Smooth muscle cell of the pulmonary artery (primary cell): ENCODE measurements around the gene PLK5. TPM values are rescaled to one million over a fixed set of nuclear protein-coding genes. Genes with fewer than 3 reads are reported as not detected.

Experiments used
- total RNA-seq: library from RNA; depleted of rRNA; stranded (reverse); fragments of >200 nt; gene quantifications from 2 replicates; pipeline ENCODE4 v1.2.3, GENCODE V29; 2014

PLK5 gene, protein sequence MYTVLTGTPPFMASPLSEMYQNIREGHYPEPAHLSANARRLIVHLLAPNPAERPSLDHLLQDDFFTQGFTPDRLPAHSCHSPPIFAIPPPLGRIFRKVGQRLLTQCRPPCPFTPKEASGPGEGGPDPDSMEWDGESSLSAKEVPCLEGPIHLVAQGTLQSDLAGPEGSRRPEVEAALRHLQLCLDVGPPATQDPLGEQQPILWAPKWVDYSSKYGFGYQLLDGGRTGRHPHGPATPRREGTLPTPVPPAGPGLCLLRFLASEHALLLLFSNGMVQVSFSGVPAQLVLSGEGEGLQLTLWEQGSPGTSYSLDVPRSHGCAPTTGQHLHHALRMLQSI
- 0.13 TPM in 1 of 2 replicates, not detected in the other for total RNA-seq

DNA sequence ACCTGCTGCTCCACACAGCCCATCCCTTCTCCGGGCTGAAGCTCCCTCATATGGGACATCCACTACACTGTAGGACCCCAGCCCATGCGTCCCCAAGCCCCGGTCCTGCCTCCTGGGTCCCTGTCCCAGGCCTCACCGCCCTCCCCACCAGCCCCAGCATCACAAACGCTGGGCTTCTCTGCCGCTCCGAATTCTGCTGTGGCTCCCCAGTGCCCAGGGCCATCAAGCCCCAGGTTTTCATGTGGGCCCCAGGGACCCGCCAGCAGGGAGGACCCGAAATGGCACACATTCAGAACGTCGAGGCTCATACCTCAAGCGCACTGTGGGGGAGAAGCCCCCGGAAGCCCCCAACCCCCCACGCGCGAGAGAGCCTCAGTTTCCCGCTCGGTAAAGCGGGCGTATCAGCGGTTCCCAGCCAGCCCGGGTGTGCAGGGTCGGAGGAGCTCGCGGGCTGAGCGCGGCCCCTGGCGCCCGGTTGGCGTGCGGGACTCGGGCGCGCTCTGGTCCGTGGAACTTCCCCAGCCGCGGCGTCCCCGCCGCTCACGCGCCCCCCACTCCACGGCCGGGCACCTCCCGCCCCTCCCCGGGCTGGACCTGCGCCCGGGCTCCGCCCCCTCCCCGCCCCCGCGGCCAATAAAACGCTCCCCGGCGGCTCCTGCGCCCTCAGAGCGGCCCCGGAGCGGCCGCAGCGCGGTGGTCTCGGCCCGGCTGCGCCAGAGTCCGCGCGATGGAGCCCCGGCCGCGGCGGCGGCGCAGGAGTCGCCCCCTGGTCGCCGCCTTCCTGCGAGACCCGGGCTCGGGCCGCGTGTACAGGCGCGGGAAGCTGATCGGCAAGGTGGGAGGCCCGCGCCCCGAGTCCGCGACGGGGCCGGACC lies at the start of gene PLK5:
Gene PLK5, plus strand, starts transcription at position 666 of the 875 bp plus-strand sequence. CDS start 2,920 bp downstream, outside the sequence.

DNA sequence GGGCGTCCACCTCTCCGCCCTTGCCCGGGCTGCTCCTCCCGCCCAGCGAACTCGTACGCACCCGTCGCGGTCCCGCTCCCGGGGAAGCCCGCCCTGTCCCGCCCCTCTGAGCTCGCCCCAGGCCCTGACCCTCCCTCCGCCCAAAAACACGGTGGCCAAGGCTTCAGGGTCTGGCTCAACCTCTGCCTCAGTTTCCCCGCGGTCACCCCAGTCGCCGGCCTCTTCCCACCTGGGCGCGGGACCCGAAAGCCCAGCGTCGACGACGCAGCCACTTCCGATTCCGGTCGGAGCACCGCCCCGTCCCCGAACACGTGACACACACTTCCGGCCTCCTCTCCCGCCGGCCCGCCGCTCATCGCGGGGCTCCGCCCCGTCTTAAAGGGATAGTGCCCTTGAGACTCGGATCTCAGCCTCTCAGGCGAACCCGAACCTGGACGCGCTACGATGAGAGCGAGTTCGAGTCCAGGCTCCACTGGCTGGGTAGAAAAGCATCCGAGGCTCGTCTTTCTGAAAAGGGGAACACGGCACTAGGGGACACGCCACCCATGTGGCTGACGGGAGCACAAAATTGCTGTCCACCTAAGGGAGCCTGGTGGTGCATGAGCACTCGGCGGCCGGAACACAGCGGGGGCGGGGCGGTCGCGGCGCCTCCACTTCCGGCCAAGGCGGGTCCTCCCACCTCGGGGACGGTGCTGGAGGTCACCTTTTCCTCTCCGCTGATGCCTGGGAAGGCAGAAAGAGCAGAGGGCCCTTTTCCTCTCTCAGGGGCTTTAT lies 44.8 kb upstream of the PLK5 start, which contains the start of gene C19orf25:
Gene C19orf25, minus strand, starts transcription at position 282 of the 774 bp plus-strand sequence. CDS start 312 bp downstream, outside the sequence.

DNA sequence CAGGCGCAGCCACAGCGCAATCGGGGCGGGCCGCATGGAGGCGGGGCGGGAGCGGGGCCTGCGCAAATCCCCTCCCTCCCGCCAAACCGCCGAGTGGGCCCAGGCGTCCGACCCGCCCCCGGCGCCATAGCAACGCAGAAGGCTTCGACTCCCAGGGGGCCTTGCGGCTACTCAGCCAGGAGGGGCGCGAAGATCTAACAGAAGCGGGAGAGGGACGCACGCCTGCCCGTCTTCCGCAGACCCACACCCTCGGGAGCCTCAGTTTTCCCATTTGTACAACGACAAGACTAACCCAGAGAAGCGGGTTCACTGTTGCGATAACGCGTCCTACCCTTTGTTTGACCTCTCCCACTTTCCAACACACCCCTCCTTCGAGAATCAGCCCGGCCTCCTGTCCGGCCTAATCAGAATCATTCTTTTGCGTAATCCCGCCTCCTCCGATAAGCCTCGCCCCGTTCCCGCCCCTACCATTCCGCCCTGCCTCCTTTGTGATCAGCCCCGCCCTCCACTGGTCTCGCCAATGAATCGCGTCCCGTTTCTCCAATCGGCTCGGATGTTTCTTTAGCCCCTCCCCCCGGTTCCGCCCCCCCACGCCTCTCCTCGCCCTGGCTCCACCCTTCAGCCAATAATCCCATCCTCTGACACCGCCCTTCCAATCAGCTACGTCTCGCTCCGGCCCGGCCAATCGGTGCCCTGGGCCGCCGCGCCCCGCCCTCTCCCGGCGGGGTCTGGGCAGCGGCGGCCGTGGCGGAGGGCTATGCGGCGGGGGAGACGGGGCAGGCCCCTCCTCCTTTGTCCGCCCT lies 33.4 kb upstream of the PLK5 start, which contains the start of gene PCSK4:
Gene PCSK4, minus strand, starts transcription at position 40 of the 803 bp plus-strand sequence. Its CDS starts 4 bp downstream, at position 36.

DNA sequence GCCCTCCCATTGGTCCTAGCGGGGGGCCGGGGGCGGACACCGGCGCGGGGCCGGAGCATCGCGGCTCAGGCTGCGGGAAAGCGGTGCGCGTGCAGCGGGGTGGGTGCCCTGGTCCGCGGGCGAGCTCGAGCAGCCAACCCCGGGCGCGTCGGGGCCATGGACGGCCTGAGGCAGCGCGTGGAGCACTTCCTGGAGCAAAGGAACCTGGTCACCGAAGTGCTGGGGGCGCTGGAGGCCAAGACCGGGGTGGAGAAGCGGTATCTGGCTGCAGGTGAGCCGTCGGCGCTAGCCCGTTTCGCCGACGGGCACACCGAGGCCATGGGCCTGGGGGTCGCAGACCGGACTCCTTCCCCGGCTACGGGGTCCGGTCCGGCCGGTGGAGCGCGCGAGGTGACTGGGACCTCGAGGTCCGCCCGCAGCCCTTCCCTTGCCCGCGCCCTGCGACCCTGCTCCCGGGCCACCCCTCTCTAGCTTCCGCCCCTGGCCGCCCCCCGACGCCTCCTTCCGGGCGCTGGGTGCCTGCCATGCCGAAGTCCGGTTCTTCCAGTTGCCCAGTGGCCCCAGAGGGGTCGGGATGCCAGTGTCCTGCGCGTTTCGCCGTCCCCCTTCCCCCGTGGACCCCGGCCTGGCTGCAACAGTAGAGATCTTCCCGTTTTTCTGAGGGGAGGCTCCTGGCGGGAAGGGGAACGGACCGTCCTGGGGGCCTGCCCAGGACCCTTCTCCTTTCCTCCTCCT lies 32.6 kb upstream of the PLK5 start, which contains the start of gene REEP6:
Gene REEP6, plus strand, starts transcription at position 68 of the 735 bp plus-strand sequence. Its CDS starts 89 bp downstream, at position 157.

DNA sequence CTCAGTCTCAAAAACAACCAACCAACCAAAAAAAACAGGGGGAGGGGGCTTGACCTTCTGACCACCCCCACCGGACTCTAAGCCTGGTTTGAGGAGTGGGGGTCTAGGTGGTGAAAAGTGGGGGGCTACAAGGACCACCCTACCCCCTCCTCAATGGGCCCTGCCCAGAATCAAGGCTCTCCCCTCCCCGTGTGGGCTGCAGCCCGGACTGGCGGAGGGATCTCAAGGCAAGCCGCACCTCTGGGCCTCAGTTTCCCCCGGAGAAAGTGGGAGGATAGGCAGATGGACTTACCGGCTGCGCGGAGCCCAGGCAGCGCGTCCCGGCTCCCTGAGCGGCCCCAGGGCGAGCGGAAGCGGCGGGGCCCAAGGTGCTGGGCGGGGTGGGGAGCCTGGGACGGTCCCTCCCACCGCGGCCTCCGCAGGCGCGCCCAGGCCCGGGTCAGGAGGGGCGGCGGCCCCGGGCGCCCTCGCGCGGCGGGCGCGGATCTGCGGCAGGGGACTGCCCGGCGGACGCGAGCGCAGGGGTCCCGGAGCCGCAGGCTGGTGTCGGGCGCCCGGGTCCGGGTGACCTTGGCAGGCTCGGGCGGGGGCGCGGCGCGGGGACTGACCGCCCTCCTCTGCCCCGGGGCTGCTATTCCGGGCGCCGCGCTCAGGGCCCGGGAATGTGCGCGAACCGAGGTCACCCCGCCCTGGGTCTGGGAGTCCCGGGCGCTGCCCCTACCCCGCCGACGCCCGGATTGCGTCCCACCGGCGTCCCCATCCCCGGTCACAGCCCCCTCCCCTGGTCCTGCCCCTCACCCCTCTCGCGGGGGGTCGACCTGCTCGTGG lies 11.0 kb upstream of the PLK5 start, which contains the start of gene ADAMTSL5:
Gene ADAMTSL5, minus strand, starts transcription at position 349 of the 828 bp plus-strand sequence. CDS start 2,076 bp downstream, outside the sequence.

DNA sequence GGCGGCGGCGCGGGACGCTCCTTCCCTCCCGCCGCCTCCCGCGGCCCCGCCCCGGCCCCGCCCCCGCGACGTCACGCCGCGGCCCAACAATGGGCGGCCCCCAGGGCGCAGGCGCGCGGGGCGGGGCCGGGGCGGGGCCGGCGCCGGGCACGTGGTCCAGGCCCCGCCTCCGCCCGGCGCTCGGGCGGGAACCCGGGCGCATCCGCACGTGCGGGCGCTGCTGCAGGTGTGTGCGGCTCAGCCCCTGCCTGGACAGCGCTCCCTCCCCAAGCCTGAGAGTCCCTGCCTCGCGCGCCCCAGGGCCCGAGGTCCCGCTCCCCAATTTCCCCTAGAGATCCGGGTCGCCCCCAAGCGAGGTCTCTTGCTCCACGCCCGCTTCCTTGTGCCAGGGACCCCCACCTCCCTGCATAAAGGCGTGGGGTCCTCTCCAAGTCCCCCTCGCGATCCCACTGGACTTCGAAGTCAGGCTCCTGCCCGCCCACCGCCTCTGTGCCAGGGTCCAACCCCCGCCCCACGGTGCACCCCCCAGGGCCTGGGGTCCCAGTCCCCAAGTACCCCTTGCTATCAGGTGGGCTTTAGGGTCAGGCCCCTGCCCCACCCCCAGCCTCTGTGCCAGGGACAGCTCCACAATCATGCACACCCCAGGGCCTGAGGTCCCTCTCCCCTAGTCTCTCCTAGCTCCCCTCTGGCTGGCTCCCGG lies 44.6 kb downstream of the PLK5 start, which contains the start of gene MEX3D:
Gene MEX3D, minus strand, starts transcription at position 6 of the 700 bp plus-strand sequence. CDS start 267 bp downstream, outside the sequence.

Other genes with a start within 250 kb of the PLK5 start
- gene FAM174C, start 248.5 kb upstream of the PLK5 start, total RNA-seq = 19.2 and 33.3 TPM in 2 replicates
- not detected in 2 replicates for gene EFNA2, start 238.2 kb upstream of the PLK5 start, total RNA-seq
- 46.2 and 51.7 TPM in 2 replicates for gene NDUFS7, start 140.2 kb upstream of the PLK5 start, total RNA-seq
- 26.1 and 38.8 TPM in 2 replicates for gene GAMT, start 122.5 kb upstream of the PLK5 start, total RNA-seq
- gene DAZAP1, start 116.5 kb upstream of the PLK5 start, total RNA-seq = 46.5 and 63.6 TPM in 2 replicates
- gene RPS15, start 85.7 kb upstream of the PLK5 start, total RNA-seq = 311 and 346 TPM in 2 replicates
- gene APC2, start 74.0 kb upstream of the PLK5 start, total RNA-seq = 0.13 and 0.20 TPM in 2 replicates
- gene C19orf25, start 44.9 kb upstream of the PLK5 start, total RNA-seq = 26.7 and 33.0 TPM in 2 replicates
- gene PCSK4, start 33.7 kb upstream of the PLK5 start, total RNA-seq = 0.92 and 1.4 TPM in 2 replicates
- gene REEP6, start 32.9 kb upstream of the PLK5 start, total RNA-seq = 1.0 and 2.1 TPM in 2 replicates
- 4.6 and 8.1 TPM in 2 replicates for gene ADAMTSL5, start 11.1 kb upstream of the PLK5 start, total RNA-seq
- gene MEX3D, start 44.2 kb downstream of the PLK5 start, total RNA-seq = 27.8 and 50.2 TPM in 2 replicates
- gene MBD3, start 68.8 kb downstream of the PLK5 start, total RNA-seq = 94.9 and 124 TPM in 2 replicates
- gene UQCR11, start 81.4 kb downstream of the PLK5 start, total RNA-seq = 51.2 and 62.7 TPM in 2 replicates
- gene TCF3, start 128.5 kb downstream of the PLK5 start, total RNA-seq = 62.4 and 117 TPM in 2 replicates
- gene ONECUT3, start 229.4 kb downstream of the PLK5 start, total RNA-seq = not detected in 2 replicates